ENCODE results near the gene TLE4.
"Not testable (repeated sequence)": the region's sequence is repeated elsewhere in the genome, so short reads cannot be mapped to it uniquely, and the experiment has no call there.

Gene TLE4

GRCh38 chr9:79542735-79543620 is 28.8 kb upstream of the TLE4 start:
- no peak overlapping the region for H3K27ac ChIP-seq
- TF ChIP-seq, protein P1, sequence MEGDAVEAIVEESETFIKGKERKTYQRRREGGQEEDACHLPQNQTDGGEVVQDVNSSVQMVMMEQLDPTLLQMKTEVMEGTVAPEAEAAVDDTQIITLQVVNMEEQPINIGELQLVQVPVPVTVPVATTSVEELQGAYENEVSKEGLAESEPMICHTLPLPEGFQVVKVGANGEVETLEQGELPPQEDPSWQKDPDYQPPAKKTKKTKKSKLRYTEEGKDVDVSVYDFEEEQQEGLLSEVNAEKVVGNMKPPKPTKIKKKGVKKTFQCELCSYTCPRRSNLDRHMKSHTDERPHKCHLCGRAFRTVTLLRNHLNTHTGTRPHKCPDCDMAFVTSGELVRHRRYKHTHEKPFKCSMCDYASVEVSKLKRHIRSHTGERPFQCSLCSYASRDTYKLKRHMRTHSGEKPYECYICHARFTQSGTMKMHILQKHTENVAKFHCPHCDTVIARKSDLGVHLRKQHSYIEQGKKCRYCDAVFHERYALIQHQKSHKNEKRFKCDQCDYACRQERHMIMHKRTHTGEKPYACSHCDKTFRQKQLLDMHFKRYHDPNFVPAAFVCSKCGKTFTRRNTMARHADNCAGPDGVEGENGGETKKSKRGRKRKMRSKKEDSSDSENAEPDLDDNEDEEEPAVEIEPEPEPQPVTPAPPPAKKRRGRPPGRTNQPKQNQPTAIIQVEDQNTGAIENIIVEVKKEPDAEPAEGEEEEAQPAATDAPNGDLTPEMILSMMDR (IDR thresholded peaks at IDR 0.05), result no peak
- TF ChIP-seq ZFX (IDR thresholded peaks at IDR 0.05; ENCODE audit: borderline replicate concordance), result no peak

GRCh38 chr9:79544375-79544774 is 27.4 kb upstream of the TLE4 start:
- H3K27ac ChIP-seq, result not testable (repeated sequence)

GRCh38 chr9:79551586-79551985 is 20.2 kb upstream of the TLE4 start:
- H3K27ac ChIP-seq, result no peak overlapping the region
- TF ChIP-seq ZFX (IDR thresholded peaks at IDR 0.05; ENCODE audit: borderline replicate concordance), result no peak
- TF ChIP-seq, protein P1 (IDR thresholded peaks at IDR 0.05), result no peak

DNA sequence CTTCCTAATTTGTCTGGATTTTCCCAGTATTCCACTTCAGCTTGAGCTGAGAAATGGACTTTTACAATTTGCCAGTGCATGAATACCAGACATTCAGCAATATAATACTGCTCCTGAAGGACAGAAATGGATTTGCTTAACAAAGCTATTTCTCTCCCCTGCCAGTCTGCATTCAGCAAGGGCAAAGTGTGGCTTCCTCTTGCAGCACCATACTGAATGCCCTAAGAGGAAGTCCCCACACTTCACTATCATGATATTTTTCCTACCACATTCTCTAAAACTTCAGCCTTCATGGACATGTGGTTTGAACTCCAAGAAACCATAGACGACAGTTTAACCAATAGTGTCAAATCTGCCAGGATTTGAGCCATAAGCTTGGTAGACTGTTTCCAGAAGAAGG is 19.8 kb upstream of the TLE4 start:
- no peak overlapping the region for H3K27ac ChIP-seq
- TF ChIP-seq ZFX (IDR thresholded peaks at IDR 0.05; ENCODE audit: borderline replicate concordance), result no peak
- TF ChIP-seq, protein P1 (IDR thresholded peaks at IDR 0.05), result no peak

DNA sequence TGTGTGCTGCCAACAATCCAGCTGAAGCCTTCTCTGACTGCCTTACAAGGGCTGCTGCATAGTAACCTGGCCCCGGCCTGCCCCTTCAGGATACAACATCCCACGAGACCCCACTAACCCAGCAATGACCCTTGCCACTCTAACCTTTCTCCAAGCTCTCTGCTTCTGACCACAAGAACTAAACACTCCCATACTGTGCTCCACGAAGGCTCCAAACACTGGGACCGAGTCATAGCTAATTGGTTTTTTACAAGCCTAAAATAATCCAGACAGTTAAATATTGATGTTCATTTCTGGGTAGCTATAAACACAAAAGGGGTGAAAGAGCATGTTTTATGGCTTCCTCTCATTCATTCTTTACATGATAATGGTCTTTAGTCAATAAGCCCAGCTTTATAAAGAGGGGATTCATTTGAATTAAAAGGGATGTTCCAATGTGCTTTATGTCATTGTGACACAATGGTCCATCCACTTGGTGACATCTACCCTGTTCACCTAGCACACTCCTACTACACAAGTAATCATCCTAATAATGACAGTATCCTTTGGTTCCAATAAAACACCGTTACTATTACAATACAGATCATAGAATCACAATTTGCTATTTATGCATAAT is 16.2 kb upstream of the TLE4 start:
- H3K27ac ChIP-seq, result no peak overlapping the region
- no peak for TF ChIP-seq ZFX (IDR thresholded peaks at IDR 0.05; ENCODE audit: borderline replicate concordance)
- TF ChIP-seq, protein P1 (IDR thresholded peaks at IDR 0.05), result no peak

GRCh38 chr9:79559495-79560181 is 12.1 kb upstream of the TLE4 start:
- TF ChIP-seq, protein P1 (IDR thresholded peaks at IDR 0.05), result no peak
- no peak for TF ChIP-seq ZFX (IDR thresholded peaks at IDR 0.05; ENCODE audit: borderline replicate concordance)
- no peak overlapping the region for H3K27ac ChIP-seq

GRCh38 chr9:79562749-79563386 is 8.9 kb upstream of the TLE4 start:
- no peak overlapping the region for H3K27ac ChIP-seq
- TF ChIP-seq, protein P1 (IDR thresholded peaks at IDR 0.05), result no peak
- TF ChIP-seq ZFX (IDR thresholded peaks at IDR 0.05; ENCODE audit: borderline replicate concordance), result no peak
